HepG2 (cell line): ENCODE data around the gene ITGB1. TPM values are rescaled to one million over a fixed set of nuclear protein-coding genes. Genes with fewer than 3 reads are reported as not detected.

Experiments
- CEBPZ ChIP-seq: IDR thresholded peaks from 2 replicates; pipeline ENCODE4 v1.6.1; 2012; ENCODE audit warnings: low read length, improper control_type of control experiment
- HNF4G ChIP-seq, 2 experiments: sonication (generic) in 1 of 2; formaldehyde crosslinking in 1 of 2; IDR thresholded peaks; 2 replicates each; pipeline versions ENCODE4 v1.4.0 to v1.6.1; 2011 to 2020; ENCODE audit warnings: borderline replicate concordance in 2 of 2, low read depth in 2 of 2, mild to moderate bottlenecking in 2 of 2, low read length in 1 of 2, missing genetic modification reagents in 1 of 2, moderate library complexity in 1 of 2
- HNRNPH1 ChIP-seq: fragments of 200-400 bp; formaldehyde crosslinking; optimal IDR thresholded peaks from 2 replicates; pipeline ENCODE3; 2017; ENCODE audit warnings: mild to moderate bottlenecking, low read depth, low read length
- ISL2 ChIP-seq: sonication (generic); formaldehyde crosslinking; IDR thresholded peaks from 2 replicates; pipeline ENCODE4 v1.5.0; 2020; ENCODE audit warnings: missing genetic modification reagents
- KDM1A ChIP-seq: IDR thresholded peaks from 2 replicates; pipeline ENCODE4 v1.6.1; 2016; ENCODE audit warnings: missing compliant biosample characterization
- KLF11 ChIP-seq: IDR thresholded peaks from 2 replicates; pipeline ENCODE4 v1.6.1; 2016; ENCODE audit warnings: missing compliant biosample characterization
- MAFG ChIP-seq: sonication (generic); formaldehyde crosslinking; IDR thresholded peaks from 2 replicates; pipeline ENCODE4 v1.5.1; 2020; ENCODE audit warnings: mild to moderate bottlenecking, missing genetic modification reagents
- ONECUT2 ChIP-seq: sonication (generic); formaldehyde crosslinking; IDR thresholded peaks from 2 replicates; pipeline ENCODE4 v1.4.0; 2020; ENCODE audit warnings: missing genetic modification reagents
- RAD21 ChIP-seq: fragments of 450-650 bp; formaldehyde crosslinking; IDR thresholded peaks from 2 replicates; pipeline ENCODE4 v1.5.0; 2020; ENCODE audit warnings: mild to moderate bottlenecking
- RAD51 ChIP-seq: fragments of 450-650 bp; IDR thresholded peaks from 2 replicates; pipeline ENCODE4 v1.6.1; 2016; ENCODE audit warnings: borderline replicate concordance
- RBM39 ChIP-seq: fragments of 200-400 bp; formaldehyde crosslinking; IDR thresholded peaks from one replicate; pipeline ENCODE4 v1.6.1; 2018; ENCODE audit warnings: antibody characterized with exemption, mild to moderate bottlenecking, low read depth, low read length; ENCODE audit not compliant: poor library complexity, severe bottlenecking
- SP1 ChIP-seq, 2 experiments: fragments of 450-650 bp in 1 of 2; sonication (generic) in 1 of 2; formaldehyde crosslinking in 1 of 2; IDR thresholded peaks; 2 replicates each; pipeline versions ENCODE4 v1.4.0 to v1.6.1; 2016 to 2020; ENCODE audit warnings: missing genetic modification reagents in 1 of 2
- ZBTB7A ChIP-seq: sonication (generic); formaldehyde crosslinking; IDR thresholded peaks from 2 replicates; pipeline ENCODE4 v1.8.0; 2022; ENCODE audit warnings: mild to moderate bottlenecking, missing genetic modification reagents
- ZNF20 ChIP-seq: sonication (generic); formaldehyde crosslinking; IDR thresholded peaks from 2 replicates; pipeline ENCODE4 v1.4.0; 2020; ENCODE audit warnings: mild to moderate bottlenecking, moderate library complexity, missing genetic modification reagents
- ZNF337 ChIP-seq: sonication (generic); formaldehyde crosslinking; IDR thresholded peaks from 2 replicates; pipeline ENCODE4 v1.5.1; 2020; ENCODE audit warnings: missing genetic modification reagents, low read depth, mild to moderate bottlenecking, borderline replicate concordance
- ZNF382 ChIP-seq: sonication (generic); formaldehyde crosslinking; IDR thresholded peaks from 2 replicates; pipeline ENCODE4 v1.5.0; 2020; ENCODE audit warnings: missing genetic modification reagents, mild to moderate bottlenecking, borderline replicate concordance
- ZNF441 ChIP-seq: sonication (generic); formaldehyde crosslinking; IDR thresholded peaks from 2 replicates; pipeline ENCODE4 v1.7.0; 2021; ENCODE audit warnings: missing genetic modification reagents, borderline replicate concordance
- ZNF503 ChIP-seq: sonication (generic); formaldehyde crosslinking; IDR thresholded peaks from 2 replicates; pipeline ENCODE4 v1.4.0; 2020; ENCODE audit warnings: missing genetic modification reagents
- ZNF567 ChIP-seq: sonication (generic); formaldehyde crosslinking; IDR thresholded peaks from 2 replicates; pipeline ENCODE4 v1.8.1; 2023; ENCODE audit warnings: mild to moderate bottlenecking, missing genetic modification reagents, borderline replicate concordance
- ZNF605 ChIP-seq: sonication (generic); formaldehyde crosslinking; IDR thresholded peaks from 2 replicates; pipeline ENCODE4 v1.8.0; 2022; ENCODE audit warnings: mild to moderate bottlenecking, missing genetic modification reagents
- ZNF672 ChIP-seq: sonication (generic); formaldehyde crosslinking; IDR thresholded peaks from 2 replicates; pipeline ENCODE4 v1.8.1; 2022; ENCODE audit warnings: missing genetic modification reagents
- ZNF766 ChIP-seq: sonication (generic); formaldehyde crosslinking; IDR thresholded peaks from 2 replicates; pipeline ENCODE4 v1.5.0; 2020; ENCODE audit warnings: missing genetic modification reagents, borderline replicate concordance
- ZSCAN31 ChIP-seq: sonication (generic); formaldehyde crosslinking; IDR thresholded peaks from 2 replicates; pipeline ENCODE4 v1.5.0; 2020; ENCODE audit warnings: low read depth, mild to moderate bottlenecking, missing genetic modification reagents
- polyA plus RNA-seq, 8 experiments: library from polyadenylated mRNA; depleted of rRNA in 3 of 8; stranded (reverse) in 7 of 8; unstranded in 1 of 8; fragments of >200 nt; fragmentation: Illumina TruSeq in 4 of 8; extraction: Trizol in 4 of 8; gene quantifications; 2 replicates each; pipeline versions ENCODE4 v1.2.1 to v1.2.3, GENCODE V29; 2011 to 2016; ENCODE audit warnings: low read depth in 4 of 8, missing spikeins in 1 of 8, mixed read lengths in 1 of 8; ENCODE audit not compliant: insufficient read depth in 1 of 8
- total RNA-seq, 5 experiments: library from RNA; depleted of rRNA; stranded (reverse); fragments of >200 nt; fragmentation: Illumina TruSeq; extraction: Trizol; gene quantifications; 2 replicates each; pipeline ENCODE4 v1.2.3, GENCODE V29; 2016; ENCODE audit warnings: low read depth in 1 of 5

ITGB1 gene
- total and polyA plus RNA-seq, 2 of the 13 experiments (the other 11 are each of a cell fraction or from before 2014, with no cell fraction given), result 190 to 204 TPM

GRCh38 chr10:32980558-32981468 is 22.8 kb upstream of the ITGB1 start (continued):
- TF ChIP-seq ZNF503, result no peak
- TF ChIP-seq ZBTB7A (CRISPR knock-in tag), result no peak
- no peak for TF ChIP-seq ONECUT2 (CRISPR knock-in tag)
- no peak for TF ChIP-seq RBM39
- peak; percentile 71; the same call in 1 of the 2 replicates for TF ChIP-seq ZNF605 (CRISPR knock-in tag)
- TF ChIP-seq HNRNPH1, result no peak
- TF ChIP-seq KLF11 (CRISPR knock-in tag), result peak; percentile 90; the same call in 1 of the 2 replicates
- no peak; the same call in 1 of the 2 replicates for TF ChIP-seq ZNF766 (CRISPR knock-in tag)
- peak; percentile 84; the same call in 1 of the 2 replicates for TF ChIP-seq RAD51
- TF ChIP-seq ZNF382 (CRISPR knock-in tag), result no peak
- no peak for TF ChIP-seq HNF4G (IDR thresholded peaks at IDR 0.05; ENCODE audit: borderline replicate concordance, low read depth, low read length)
- no peak; the same call in 1 of the 2 replicates for TF ChIP-seq HNF4G (CRISPR knock-in tag; IDR thresholded peaks at IDR 0.05; ENCODE audit: borderline replicate concordance, low read depth)
- TF ChIP-seq ZNF20 (CRISPR knock-in tag), result no peak
- TF ChIP-seq SP1 (IDR thresholded peaks at IDR 0.05), result no peak
- peak; percentile 50; the same call in 1 of the 2 replicates for TF ChIP-seq SP1 (CRISPR knock-in tag; IDR thresholded peaks at IDR 0.05)
- TF ChIP-seq CEBPZ, result no peak
- no peak for TF ChIP-seq ZNF567 (CRISPR knock-in tag)
- peak; percentile 99 for TF ChIP-seq ZNF441 (CRISPR knock-in tag)
- TF ChIP-seq ZNF672 (CRISPR knock-in tag), result no peak
- peak; percentile 51 for TF ChIP-seq RAD21 (CRISPR knock-in tag)
- TF ChIP-seq MAFG (CRISPR knock-in tag), result 0 out of 2 replicates have a peak, but pooled peaks have one; percentile 49
- peak; percentile 51; the same call in 1 of the 2 replicates for TF ChIP-seq KDM1A
- no peak; the same call in 1 of the 2 replicates for TF ChIP-seq ISL2 (CRISPR knock-in tag)
- no peak; the same call in none of the 2 replicates for TF ChIP-seq ZSCAN31 (CRISPR knock-in tag)
- TF ChIP-seq ZNF337 (CRISPR knock-in tag), result no peak
